Hepatocyte (in vitro differentiated cells): Measurements from ENCODE around the gene TBK1.

ENCODE experiments used
- CTCF ChIP-seq: fragments of 200-600 bp; sonication (generic); IDR thresholded peaks from 2 replicates; pipeline ENCODE4 v1.5.1; 2016; ENCODE audit warnings: antibody characterized with exemption, mild to moderate bottlenecking; ENCODE audit not compliant: poor library complexity
- EZH2phosphoT487 ChIP-seq: fragments of 200-600 bp; sonication (generic); IDR thresholded peaks from one replicate; pipeline ENCODE4 v1.6.1; 2018; ENCODE audit warnings: antibody characterized with exemption, mild to moderate bottlenecking, low read depth, moderate library complexity; ENCODE audit not compliant: unreplicated experiment, severe bottlenecking

- TF ChIP-seq CTCF (no peak), EZH2phosphoT487 (no peak)
These were observed 48.5 kb downstream of the TBK1 start for GRCh38 chr12:64500394-64500793.
